ELR (cell line): ENCODE results near the gene ENTPD1.
A peak's percentile ranks its signal among the peaks of the same experiment; 100 is the strongest.
"Not testable (repeated sequence)": the region's sequence is repeated elsewhere in the genome, so short reads cannot be mapped to it uniquely, and the experiment has no call there.

Experiments
- DNase-seq: peaks from one replicate; pipeline ENCODE4 v3.0.0-alpha.2; 2015; ENCODE audit warnings: low read depth

ENTPD1 gene

GRCh38 chr10:95866467-95866842, 110.5 kb downstream of the ENTPD1 start:
- no peak for DNase-seq

GRCh38 chr10:95867866-95868265, 111.9 kb downstream of the ENTPD1 start:
- no peak for DNase-seq

- DNase-seq, result no peak
Observed at GRCh38 chr10:95872158-95872711, 116.3 kb downstream of the ENTPD1 start.

- no peak for DNase-seq
Observed at GRCh38 chr10:95873139-95873538, 117.2 kb downstream of the ENTPD1 start.

DNA sequence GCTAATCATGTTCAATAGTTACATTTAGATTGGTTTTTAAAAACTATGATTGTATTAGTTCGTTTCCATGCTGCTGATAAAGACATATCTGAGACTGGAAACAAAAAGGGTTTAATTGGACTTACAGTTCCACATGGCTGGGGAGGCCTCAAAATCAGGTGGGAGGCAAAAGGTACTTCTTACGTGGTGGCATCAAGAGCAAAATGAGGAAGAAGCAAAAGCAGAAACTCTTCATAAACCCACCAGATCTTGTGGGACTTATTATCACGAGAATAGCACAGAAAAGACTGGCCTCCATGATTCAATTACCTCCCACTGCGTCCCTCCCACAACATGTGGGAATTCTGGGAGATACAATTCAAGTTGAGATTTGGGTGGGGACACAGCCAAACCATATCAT, 117.7 kb downstream of the ENTPD1 start:
- no peak for DNase-seq

GRCh38 chr10:95874783-95875182, 118.8 kb downstream of the ENTPD1 start:
- not testable (repeated sequence) for DNase-seq

DNA sequence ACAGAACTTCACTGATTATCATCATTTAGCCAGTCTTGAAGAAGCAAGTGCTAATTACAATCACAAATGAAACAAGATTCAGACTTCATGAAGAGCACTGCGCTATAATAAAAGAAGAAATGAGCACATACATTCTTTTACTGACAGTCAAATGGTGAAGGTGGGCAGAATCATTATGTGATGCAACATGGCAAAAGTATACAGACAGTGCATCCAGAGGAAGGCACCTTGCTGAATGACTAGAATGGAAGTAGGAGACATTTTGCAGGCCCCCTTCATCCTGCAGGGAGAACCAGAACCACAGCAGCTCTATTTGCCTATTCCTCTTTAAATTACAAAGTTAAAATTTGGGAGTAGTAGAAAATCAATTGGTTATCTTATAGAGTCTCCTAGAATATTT, 120.8 kb downstream of the ENTPD1 start:
- no peak for DNase-seq

DNA sequence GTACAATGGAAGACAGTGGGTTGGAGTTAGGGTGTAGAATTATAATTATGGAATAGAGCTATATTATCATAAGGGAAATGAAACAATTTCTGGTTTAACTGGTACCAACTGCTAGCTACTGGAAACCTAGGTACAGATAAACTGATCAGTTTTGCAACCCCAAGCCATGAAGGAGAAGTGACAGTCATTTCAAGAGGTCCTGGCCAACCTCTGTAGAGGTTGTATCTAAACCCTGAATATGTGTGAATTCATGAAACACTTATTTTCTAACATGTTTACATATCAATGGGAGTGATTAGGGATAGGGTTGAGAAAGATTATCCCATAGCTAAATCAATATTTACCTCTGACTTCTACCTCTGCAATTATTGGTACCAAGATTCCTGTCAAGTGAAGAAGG, 121.9 kb downstream of the ENTPD1 start:
- no peak for DNase-seq

- no peak for DNase-seq
Observed at GRCh38 chr10:95880704-95881103, 124.7 kb downstream of the ENTPD1 start.

DNA sequence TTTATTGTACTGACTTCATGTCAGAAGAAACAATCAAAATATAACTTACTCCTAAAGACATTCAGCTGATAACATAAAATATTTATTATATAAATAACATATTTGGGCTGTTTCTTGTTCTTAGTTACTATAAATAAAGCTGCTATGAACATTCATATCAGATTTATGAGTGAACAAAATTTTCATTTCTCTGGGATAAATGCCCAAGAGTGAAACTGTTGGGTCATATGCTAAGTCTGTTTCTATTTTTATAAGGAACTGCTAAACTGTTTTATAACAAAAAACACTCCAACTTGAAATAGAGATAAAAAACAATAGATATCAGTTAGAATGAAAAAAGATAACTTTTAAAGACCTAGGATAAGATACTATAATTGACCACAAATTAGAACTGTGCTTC, 125.4 kb downstream of the ENTPD1 start:
- no peak for DNase-seq

DNA sequence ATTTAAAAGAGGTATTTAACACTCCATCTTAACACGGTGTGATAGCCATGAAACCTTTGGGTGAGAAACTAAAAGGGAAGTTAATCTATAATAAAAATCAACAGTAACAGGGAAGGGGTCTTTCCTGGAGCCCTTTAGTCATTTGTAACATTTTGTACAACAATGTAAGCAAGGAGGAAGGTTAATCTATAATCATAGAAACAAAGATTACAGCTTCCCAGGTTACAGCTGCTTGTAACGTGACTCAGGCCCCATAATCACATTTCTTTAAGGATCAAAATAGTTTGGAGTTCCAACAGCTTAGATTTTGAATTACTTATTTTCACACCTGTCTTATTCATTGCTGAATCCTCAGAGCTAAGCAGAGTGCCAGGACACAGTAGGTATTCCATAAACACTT, 133.9 kb downstream of the ENTPD1 start:
- DNase-seq, result no peak

GRCh38 chr10:95896071-95896850, 140.3 kb downstream of the ENTPD1 start:
- no peak for DNase-seq

GRCh38 chr10:95905897-95906580, 150.1 kb downstream of the ENTPD1 start:
- DNase-seq, result not testable (repeated sequence)

- peak; percentile 73 for DNase-seq
Observed at GRCh38 chr10:95906677-95907455, 150.9 kb downstream of the ENTPD1 start.

DNA sequence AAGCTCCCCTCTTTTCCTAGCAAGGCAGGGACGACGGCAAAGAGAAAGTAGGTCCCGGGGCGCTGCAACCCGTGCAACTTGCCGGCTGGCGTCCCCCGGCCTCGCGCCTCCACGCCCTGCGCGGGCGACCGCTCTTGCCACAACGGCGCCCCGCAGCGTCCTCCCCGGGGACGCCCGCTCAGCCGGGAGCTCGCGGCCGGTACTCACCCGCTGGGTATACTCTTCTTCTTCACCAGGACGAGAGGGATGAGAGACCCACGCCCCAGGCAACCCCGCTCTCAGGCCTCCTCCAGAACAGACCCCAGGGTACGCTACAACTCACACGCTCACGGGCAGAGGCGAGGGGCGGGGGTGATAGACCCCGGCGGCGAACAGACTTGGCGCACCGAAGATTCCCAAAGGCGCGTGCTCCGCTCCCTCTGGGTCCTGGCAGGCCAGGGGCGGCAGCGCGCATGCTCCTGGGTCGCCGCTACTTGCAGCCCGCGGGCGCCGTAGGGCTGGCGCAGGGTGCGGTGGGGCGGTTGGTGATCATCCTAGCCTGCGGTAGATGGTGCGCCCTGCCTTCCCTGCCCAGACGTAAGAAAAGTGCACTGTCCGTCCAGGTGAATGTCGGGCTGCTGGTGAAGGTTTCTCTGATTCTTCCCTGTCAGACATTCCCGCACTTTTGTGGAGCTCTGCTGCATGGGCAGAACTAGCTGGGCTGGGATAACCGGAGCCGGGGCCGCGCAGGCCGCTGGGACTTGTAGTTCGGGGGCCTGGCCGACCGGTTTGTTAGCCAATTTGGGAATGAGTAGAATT, 151.7 kb downstream of the ENTPD1 start, which contains the start of gene CC2D2B:
Gene CC2D2B (plus strand): TSS at position 520 of the 798 bp plus-strand sequence. CDS start 3,349 bp downstream, outside the sequence.
- peak; percentile 80 for DNase-seq

DNA sequence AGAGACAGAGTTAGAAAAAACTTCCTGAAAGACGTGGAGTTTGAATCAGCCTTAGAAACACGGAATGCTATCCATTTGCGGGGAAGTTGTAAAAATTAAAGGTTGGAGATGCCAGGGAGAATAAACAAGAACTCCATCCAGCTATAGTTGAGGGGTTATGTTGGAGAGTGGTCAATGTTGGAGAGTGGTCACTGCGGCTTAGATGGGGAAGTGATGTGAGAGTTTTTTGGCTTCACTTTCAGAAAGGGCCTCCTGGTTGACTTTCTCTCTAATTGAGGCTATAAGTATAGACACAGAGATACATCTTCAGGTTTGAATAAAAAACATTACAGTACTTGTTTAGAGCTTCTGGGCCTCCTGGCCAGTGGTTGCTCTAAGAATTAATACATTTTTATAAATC, 152.5 kb downstream of the ENTPD1 start:
- no peak for DNase-seq

- no peak for DNase-seq
Observed at GRCh38 chr10:95909561-95909960, 153.6 kb downstream of the ENTPD1 start.

DNA sequence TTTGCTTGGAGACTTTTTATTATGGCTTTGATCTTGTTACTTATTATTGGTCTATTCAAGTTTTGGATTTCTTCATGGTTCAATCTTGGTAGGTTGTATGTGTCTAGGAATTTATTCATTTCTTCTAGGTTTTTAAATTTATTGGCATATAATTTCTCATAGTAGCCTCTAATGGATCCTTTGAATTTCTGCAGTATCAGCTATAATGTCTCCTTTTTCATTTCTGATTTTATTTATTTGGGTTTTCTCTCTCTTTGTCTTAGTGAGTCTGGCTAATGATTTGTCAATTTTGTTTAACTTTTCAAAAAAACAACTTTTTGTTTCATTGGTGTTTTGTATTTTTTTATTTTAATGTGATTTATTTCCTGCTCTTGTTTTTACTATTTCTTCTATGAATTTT, 160.1 kb downstream of the ENTPD1 start:
- DNase-seq, result not testable (repeated sequence)
